Stimulated activated CD4-positive, alpha-beta T cell treated with anti-CD3 and anti-CD28 coated beads, Interleukin-15, amount 100 ng/mL, for 24 hours (primary cell): ENCODE data around the gene MAPK8IP3.

Experiments used
- DNase-seq: peaks from one replicate; pipeline ENCODE4 v3.0.0-alpha.2; 2020

The MAPK8IP3 gene

DNA sequence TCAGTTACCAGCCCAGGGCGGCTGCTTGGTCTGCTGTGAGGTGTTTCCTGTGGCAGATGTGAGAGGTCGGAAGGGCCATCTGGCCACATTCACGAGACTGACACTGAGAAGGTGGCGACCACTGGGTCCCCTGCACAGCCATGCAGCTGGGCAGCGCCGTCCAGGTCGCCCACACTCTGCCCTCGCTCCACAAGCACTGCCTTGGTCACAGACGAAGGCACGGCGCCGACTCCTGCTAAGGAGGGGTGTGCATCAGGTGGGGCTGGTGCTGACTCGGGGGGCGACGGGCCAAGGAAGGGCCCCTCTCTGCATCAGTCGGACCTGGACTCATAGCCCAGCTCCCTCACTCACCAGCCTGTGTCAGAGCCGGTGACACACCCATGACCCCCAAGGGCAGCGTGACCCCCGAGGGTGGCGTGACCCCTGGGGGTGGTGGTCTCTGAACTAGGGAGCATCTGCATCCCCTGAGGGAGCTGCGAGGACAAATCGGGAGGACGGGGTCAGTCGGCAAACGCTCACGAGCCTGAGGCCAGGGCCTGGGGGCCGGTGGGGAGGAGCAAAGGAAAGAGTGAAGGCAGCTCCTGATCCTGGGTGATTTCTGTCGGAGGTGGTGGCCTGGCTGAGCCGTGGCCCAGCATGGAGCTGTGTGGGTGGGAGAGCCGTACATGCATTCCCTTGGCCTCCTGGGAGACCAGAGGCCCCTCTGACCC lies 34.9 kb downstream of the MAPK8IP3 start:
- no peak for DNase-seq

DNA sequence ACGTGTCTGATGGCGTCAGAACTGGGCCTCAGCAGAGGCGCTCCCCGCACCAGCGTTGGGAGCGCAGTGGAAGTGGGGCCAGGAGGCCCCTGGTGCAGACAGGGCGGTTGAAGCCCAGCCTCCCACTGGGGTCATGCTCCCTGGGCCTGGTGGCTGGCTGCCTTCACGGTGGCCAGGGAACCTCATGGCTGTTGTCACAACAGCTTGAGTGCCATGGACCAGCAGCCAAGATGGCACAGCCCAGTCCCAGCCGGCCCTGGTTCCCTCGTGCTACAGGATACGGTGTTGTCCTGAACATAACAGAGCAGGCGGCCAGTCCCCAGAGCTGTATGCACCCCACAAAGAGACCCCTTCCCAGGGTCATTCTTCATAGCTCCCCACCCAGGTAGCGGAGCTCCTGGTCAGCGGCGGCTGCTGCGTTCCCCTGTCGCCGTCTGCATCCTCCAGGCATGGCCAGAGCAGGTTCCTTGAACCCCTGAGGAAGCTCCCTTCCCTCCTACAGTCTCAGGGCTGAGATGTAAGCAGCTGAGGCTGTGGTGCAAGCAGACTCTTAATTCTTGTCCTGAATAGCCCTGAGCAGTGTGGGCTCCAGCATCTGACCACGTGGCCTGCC lies 35.7 kb downstream of the MAPK8IP3 start:
- DNase-seq: no peak

DNA sequence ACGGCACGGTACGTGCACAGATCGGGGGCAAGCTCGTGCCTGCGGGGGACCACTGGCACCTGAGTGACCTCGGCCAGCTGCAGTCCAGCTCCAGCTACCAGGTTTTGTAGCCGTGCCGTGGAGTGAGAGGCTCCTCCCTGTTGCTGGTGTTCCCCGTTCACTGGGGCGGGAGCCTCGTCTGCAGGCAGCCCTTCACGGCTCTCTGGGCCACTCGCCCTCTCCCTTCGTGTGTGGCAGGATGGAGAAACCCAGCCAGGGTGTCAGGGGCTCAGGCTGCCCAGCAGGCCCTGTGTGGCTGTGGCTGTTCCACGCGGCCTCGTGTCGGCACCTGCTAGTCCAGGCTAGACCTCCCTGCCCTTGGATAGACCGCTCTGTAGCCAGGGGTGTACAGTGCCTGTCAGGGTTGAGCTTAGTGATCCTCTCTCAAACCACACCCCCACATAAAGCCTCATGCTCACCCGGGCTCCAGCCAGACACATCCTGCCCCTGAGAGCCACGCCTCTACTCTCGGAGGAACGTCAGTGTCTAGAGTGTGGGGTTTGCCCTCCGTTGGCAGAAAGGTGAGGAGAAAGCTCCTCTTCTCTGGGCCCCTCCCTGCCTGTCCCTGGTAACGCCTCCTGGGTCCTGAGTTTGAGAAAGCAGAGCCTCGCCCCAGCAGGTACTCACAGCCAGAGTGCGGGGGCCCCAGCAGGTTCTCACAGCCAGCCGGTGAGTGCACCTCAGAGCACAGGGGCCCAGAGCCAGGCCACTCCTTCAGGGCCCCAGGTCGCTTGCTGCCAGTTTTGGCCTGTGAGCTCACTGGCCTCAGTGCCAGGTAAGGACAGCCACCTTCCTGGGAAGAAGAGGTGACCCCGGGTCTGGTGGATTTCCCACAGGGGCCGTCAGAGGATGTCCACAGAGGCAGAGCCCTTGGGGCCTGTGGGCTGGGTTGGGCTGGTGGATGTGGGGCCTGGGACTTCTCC lies 37.7 kb downstream of the MAPK8IP3 start:
- DNase-seq: no peak

DNA sequence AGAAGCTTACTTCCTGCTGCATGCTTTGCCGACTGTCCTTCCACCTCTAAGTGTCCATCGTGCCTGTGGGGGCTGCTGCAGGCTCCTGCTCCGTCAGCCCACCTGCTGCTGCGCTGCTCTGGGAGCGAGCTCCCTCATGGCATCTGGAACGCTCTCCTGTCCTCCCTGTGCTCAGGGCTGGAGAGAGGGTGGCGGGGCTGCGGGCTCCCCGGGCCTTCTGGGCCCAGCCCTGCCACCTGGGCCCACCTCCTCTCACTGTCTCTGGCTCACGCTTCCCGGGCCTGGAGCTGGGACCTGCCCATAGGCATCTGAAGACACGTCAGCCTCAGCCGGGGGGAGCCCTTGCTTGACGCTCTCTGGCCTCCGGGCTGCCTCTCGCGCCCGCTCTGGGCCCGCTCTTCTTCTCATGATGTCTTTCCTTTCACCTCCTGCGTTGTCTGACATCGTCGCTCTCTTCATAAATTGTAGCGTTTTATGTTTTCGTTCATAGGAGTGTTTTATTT lies 38.4 kb downstream of the MAPK8IP3 start:
- no peak for DNase-seq

DNA sequence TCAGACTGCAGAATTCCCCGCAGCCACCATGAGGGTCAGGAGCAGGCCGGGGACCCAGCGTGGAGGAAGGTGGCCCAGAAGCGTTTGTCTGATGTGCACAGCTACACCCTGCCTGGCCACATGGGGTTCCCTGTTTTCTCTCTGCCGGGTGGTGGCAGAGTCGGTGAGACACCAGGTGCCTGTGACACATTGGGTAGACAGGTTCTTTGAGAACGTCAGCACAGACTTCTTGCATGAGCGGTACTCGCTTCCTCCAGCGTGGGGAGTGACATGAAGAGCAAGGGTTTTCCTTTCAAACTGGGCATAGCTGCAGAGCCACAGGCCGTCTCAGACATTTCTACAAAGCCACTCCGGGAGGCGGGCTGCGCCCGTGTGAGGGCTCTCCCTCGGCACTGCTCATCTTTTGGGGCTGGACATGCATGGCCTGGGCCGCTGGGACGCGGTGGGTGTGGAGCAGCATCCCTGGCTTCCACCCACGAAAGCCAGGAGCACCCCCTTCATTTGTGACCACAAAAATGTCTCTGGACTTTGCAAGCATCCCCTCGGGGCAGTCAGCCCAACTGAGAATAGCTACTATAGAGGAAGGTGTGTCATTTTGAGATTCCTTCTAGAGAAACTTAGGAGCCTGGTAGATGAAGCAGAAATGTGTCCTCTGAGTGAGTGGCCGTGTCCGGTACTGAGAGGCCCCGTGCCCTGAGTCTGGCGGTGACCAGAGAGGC lies 39.3 kb downstream of the MAPK8IP3 start:
- no peak for DNase-seq

DNA sequence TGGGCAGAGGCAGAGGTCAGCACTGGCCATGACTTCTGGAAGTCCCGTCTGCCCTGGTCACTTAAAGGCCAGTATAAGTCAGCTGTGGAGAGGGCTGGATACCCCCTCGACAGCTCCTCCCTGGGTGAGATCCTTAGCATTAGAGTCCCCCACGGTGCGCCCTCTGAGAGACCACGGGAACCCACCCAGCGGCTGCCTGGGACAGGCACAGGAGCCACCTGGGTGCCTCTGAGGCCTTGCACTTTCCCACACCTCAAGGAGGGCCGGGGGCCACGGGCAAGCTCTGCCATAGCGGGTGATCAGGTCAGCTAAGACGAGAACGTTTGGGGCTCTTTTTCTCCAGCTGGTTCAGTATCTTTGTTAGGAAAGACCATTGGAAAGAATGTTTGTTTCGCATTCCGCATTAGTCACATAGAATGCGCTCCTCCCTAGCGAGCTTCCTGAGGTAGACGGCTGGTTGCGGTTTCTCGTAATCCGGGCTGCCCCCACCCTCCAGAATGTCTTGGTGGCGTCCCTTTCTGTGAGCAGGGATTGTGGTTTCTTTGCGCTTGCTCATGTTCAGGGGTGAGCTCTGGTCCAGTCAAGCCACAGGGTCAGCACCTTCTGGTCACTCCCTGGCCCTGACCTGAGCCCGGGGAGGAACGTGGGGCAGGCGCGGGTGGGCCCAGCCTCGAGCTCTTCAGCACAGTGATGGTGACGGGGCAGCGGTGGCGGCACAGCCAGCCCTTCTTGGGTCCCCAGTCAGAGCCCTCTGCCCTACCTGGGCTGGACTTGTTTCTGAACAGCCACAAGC lies 40.1 kb downstream of the MAPK8IP3 start:
- DNase-seq: no peak

DNA sequence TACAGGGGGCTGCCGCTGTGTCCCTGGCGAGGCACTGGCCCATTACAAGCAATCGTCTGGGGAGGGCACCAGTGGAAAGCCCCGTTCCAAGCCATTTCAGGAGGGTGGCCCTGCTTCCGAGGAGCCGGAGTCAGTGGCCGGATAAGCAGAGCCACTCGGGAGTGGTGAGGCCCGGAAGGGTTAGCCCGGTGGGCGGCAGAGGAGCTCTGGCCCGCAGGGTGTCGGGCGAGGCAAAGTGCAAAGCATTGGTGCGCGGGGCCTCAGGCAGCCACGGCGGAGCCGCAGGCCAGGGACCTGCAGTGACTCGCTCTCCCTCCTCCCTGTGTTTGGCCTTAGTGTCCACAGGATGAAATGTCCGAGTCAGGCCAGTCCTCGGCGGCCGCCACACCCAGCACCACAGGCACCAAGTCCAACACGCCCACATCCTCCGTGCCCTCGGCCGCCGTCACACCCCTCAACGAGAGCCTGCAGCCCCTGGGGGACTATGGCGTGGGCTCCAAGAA lies 40.7 kb downstream of the MAPK8IP3 start:
- DNase-seq: no peak

DNA sequence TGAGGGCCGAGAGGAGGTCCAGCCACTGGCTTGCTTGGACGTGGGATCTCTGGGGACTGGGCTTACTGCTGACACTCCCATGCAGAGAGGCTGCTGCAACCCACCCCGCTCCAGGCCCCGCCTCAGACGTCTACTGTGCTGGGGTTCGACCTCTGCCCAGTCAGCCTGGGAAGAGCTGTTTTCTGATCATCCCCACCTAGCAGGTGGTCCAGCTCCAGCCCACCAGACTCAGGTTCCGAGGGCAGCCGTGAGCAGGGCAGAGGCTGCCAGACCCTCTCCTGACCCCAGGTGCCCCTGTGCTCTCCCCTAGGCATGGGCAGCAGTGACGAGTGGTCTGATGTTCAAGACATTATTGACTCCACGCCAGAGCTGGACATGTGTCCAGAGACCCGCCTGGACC lies 41.9 kb downstream of the MAPK8IP3 start:
- no peak for DNase-seq

DNA sequence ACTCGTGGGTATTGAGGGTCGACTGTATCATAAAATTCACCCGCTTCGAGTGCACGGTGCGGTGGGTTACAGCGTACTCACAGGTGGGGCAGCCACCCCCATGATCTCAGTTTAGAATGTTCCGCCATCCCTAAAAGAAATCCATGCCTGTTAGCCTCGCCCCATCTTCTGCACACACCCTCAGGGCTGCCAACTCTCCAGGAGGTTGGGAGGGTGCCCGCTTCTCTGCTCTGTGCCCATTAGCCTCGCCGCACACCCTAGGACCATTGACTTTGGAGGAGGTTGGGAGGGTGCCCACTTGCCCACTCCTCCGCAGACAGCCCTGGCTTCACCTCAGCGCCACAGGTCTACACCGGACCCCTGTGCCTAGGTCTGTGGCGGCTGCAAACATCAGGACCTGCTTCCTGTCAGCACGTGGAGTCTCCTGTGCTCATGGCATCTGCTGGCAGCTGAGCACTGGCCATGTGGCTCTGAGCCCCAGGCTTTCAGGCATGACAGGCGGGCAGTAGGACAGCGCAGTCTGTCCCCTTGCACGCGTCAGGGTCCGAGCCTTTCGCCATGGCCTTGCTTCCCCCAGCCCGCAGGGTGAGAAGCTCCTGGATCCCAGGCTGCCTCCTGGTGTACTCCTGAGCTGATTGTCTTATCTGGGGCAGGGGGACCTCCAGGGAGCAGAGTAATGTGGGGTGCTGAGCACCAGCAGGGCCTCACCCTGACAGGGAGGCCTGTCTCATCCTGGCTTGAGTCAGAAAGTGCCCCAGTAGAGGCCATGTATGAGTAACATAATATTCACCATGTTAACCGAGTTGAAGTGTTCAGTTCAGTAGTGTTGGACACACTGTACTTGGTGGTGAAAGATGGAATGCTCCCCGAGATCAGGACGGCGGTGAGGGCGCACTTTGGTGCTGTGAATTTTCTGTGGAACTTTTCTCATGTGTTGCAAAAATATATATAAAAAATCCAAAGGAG lies 43.4 kb downstream of the MAPK8IP3 start:
- no peak for DNase-seq

DNA sequence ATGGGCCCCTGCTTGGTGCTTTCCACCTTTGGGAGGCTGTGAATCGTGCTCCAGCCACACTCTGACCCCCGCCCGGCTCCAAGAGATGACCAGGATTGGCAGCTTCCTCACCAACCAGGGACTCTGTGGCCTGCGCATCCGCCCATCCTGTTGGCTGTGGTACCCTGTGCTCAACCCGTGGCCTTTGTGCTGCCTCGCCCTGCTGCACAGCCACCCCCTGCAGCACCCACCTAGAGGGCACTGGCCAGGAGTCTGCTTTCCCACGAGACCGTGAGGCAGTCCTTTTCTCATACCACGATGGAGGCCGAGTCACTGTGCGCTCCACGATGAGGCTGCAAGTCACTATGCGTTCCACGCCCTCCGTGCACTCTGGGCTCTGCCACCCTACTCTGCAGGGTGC lies 46.0 kb downstream of the MAPK8IP3 start:
- no peak for DNase-seq

DNA sequence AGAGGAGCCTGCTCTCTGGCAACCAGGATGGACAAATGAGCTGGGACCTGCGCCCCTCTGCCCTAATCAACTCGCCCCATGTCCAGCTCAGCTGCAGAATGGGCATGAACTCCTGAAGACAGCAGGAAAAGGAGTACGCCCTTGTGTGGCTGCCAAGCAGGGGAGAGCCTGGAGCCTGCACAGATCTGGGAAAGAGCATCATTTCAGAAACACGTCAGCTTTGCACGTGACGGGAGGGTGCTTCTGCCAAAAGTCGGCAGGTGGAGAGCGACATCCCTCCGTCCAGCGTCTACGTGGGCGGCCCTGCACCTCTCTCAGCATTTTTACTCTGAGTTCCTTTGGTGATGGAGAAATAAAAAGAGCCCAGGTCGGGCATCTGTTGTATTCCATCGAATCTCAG lies 46.9 kb downstream of the MAPK8IP3 start:
- no peak for DNase-seq

DNA sequence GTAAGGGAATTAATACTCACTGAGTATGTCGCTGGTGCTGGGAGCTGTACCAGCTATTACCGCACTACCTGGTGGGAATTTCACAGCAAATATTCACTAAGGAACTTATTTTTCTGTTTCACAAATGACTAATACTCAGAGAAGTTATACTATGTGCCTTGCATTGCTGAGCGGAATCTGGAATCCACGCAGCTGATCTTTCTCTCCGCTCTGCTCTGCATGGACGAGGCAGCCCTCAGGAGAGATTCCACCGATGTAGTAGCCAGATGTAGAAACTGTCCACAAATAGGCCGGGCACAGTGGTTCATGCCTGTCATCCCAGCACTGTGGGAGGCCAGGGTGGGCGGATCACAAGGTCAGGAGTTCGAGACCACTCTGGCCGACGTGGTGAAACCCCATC lies 48.2 kb downstream of the MAPK8IP3 start:
- DNase-seq: no peak

DNA sequence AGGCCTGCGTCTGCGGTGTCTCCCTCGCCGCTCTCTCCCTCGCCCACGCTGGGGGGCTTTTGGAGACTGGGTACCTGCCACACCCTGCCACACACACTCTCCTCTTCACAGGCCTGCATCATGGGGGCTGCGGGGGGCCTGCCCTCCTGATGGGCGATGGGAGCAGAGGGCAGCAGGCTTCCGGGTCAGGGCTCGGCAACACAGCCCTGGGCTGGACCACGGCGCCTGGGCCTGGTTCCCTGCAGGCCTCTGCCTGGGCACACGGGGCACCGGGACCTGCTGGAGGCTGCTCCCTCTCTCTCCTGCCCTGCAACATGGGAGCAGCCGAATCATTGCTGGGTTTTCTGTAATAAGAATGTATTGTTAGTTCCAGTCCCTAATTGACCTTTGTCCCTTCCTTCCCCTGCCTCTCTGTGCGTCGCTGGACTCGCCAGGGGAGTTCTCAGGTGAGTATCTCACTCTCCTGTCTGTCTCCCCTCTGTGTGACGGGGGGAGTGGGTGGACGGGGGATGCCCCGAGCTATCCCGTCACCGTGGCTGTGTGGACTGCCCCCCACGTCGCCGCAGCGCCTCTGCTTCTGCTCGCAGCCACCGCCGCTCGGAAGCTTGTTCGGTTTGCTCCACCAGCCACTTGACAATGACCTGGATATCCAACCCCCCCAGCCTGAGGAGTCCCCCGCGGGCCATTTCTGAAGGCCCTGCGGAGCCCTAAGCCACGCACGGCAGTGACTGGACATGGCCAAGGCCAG lies 51.9 kb downstream of the MAPK8IP3 start:
- no peak for DNase-seq

DNA sequence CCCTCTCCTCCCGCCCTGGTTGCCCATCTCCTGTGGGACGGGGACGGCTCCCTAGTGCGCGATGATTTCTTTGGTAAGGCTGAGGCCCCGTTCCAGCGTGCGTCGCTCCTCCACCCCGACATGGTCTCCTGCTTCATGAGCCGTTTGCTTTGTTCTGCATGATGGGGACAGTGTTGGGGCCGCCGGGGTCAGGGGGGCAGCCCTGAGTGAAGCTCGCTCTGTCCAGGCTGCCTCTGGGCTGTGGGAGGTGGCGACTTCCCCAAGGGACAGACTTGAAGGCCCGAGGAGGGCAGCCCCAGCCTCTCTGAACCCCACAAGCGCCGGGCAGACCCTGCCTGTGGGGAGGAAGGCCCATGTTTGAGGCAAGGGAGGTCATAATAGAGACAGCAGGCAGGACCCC lies 52.9 kb downstream of the MAPK8IP3 start:
- DNase-seq: no peak

DNA sequence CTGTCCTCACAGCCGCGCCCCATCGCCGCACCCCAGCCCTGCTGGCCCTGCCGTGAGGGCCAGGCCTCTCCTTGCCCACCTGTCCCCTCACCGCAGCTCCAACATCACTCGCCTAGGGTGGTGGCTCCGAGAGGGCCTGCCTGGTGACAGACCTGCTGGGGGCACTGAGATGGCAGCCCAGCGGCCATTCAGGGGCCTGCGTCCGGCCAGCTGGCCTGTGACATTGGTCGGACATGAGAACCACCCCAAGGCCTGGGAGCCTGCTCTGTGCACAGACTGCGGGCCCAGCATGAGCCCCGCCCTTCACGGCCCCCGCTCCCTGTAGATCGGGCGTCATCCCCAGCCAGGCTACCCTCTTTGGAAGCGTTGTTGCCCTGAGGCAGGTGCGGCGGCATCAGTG lies 53.5 kb downstream of the MAPK8IP3 start:
- DNase-seq: no peak

DNA sequence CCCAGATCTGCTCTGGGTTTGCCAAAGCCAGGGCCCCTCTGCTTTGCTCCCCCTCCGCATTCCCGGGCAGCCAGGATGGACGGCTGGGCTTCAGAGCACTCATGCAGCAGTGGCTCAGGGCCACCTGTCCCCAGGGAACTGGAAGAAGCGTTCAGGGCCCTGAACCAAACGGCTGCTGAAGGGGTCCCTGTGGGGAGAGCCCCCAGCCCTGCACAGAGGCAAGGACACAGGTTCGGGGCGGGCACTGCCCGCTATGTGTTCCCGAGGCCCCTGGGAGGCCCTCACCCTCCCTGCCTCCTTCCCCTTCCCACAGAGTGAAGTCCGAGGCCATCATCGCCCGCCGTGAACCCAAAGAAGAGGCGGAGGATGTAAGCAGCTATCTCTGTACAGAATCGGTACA lies 54.9 kb downstream of the MAPK8IP3 start:
- DNase-seq: no peak

DNA sequence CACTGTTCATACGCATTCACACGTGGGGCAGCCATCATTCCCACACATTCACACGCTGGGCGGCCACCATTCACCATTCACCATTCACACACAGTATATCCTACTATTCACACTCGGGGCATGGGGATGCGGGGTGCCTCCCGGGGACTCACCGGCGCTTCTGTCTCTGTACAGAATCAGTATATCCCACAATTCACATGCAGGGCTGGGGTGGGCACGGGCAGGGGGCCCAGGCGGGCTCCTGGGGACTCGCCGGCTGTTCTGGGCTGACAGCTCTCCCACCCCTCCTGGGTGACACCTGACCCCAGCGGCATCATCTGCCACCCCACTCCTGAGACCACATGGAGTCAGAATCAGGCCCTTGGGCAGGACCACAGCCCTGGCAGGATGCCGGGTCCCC lies 55.8 kb downstream of the MAPK8IP3 start:
- DNase-seq: no peak

DNA sequence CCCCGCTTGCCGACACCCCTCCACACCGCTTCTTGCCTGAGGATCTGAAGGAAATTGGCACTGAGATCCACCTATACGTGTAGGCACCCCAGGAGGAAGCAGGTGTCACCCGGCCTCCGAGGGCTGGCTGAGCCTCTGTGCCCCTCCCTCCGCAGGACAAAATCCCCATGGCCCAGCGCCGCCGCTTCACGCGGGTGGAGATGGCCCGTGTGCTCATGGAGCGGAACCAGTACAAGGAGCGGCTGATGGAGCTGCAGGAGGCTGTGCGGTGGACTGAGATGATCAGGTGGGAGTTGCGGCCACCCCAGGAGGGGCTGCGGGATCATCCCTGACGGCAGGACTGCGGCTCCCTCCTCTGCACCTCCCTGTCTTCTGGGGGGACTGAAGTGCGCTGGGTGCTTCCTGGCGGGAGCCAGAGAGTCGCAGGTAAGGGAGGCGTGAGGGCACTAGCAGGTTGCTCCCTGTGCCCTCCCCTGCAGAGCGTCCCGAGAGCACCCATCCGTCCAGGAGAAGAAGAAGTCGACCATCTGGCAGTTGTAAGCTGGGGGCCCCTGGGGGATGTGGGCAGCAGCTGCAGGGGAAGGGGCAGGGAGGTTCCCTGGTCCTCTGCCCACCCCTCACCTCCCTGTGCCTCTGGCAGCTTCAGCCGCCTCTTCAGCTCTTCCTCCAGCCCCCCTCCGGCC lies 56.3 kb downstream of the MAPK8IP3 start:
- no peak for DNase-seq

DNA sequence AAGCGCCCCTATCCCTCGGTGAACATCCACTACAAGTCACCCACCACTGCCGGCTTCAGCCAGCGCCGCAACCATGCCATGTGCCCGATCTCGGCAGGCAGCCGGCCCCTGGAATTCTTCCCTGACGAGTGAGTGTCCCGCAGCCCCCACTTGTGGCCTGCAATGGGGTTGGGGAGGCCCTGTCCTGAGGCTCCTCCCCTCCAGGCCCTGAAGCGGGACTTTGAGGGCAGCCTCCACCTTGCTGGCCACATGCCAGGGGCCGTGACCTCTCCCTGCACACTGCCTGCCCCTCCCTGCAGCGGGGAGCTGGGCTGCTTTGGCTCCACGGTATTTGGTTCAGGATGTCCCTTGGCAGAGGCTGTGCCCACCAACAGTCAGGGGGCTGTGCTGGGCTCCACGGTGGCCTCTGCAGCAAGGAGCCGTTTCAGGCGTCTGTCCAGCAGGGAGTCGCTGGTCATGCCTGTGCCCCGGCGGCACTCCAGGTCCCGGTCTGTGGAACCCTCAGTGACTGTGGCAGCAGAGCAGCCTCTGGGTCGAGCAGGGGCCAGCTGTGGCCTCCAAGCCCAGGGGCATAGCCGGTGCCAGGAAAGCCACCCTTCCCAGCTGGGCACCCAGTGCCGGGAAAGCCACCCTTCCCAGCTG lies 57.0 kb downstream of the MAPK8IP3 start:
- DNase-seq: no peak
